Endometrial microvascular endothelial cells (primary cell): ENCODE measurements around the gene CAMTA1. TPM values are rescaled to one million over a fixed set of nuclear protein-coding genes. Genes with fewer than 3 reads are reported as not detected.

ENCODE experiments used
- in situ Hi-C: cut with HindIII; loops from 2 replicates; pipeline ENCODE4 v1.10.0; 2017; ENCODE audit warnings: low sequenced_read_pairs, low pct_unique_long_range_greater_than_20kb; ENCODE audit errors: inconsistent ontology term
- total RNA-seq: library from RNA; depleted of rRNA; stranded (reverse); fragments of >200 nt; gene quantifications from one replicate; pipeline ENCODE4 v1.2.3, GENCODE V29; 2015; ENCODE audit errors: inconsistent ontology term

CAMTA1 gene
- total RNA-seq, 1 donor from 2014 or later = 89.0 TPM

DNA sequence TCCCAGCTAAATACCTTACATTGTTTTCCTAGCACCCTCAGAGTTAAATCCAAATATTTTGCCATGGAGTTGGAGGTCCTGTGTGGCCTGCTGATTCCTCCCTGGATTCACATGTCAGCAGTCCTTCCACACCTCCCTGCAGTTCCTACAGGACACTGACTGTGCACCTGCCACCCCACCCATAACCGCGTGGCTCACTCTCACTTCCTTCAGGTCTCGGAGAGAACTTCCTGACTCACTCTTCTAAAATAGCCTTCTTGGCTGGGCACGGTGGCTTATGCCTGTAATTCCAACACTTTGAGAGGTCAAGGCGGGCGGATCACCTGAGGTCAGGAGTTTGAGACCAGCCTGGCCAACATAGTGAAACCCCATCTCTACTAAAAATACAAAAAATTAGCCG is 8.4 kb upstream of the CAMTA1 start:
- in situ Hi-C loops = no loop called here

DNA sequence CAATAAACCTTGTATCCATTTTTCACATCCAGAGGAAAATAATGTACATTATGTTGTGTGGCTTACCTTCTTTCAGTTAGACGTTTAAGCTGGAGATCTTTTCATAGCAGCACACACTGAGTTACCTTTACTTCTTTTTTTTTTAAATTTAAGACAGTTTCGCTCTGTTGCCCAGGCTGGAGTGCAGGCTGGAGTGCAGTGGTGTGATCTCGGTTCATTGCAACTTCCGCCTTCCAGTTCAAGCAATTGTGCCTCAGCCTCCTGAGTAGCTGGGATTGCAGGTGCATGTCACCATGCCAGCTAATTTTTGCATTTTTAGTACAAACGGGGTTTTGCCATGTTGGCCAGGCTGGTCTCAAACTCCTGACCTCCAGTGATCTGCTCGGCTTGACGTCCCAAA is 7.4 kb upstream of the CAMTA1 start:
- in situ Hi-C loops = no loop called here

DNA sequence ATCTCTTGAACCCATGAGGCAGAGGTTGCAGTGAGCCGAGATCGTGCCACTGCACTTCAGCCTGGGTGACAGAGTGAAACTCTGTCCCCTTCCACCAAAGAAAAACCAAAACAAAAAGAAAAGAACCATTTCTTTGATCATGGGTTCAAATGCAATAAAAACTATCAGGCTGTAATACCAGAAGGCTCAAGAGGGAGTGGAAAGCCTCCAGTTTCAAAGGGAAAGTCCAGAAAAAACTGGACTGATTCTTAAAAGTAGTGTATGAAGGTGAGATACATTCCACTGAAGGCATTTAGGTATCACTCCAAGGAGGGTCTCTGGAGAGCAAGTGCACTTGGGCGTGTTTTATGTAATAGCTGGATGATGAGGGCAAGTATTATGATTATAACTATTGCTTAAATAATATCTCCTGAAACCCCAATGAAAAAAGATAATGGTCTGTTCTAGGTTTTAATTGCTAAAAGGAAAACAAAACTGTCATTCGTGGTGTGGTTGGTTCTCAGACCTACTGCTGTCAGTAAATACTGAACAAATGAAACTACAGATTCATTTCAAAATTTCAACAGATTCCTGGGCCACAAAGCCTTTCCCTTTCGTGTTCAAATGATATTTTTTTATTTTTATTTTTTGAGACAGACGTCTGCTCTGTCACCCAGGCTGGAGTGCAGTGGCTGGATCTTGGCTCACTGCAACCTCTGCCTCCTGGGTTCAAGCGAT is 6.0 kb upstream of the CAMTA1 start:
- in situ Hi-C loops = no loop called here

DNA sequence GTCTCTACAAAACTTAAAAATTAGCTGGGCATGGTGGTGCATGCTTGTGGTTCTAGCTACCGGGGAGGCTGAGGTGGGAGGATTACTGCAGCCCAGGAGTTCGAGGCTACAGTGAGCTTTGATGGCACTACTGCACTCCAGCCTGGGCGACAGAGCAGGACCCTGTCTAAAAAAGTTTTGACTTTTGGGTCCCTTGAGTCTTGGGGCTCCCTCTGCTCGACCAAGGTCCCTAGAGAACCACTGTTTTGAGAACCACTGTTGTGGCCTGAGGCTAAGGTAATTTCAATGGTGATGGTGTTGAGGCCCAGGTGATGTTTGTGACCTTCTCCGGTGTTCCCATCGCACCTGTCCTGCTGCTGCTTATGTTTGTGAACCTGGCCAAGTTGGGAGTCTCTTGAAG is 3.1 kb upstream of the CAMTA1 start:
- in situ Hi-C loops = no loop called here

DNA sequence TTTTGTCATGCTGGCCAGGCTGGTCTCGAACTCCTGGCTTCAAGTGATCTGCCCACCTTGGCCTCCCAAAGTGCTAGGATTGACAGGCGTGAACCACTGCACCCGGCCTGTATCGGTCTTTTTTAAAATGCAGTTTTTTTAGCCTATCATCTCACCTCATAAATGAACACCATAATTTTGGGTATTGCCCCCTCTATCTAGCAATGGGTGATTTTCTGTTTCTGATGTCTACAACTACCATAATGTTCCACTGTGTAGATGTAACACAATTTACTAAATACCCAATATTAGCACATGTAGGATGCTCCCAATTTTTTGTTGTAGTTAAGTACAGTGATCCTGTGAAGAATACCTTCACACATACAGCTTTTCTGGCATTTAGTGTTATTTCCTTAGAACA is 2.0 kb upstream of the CAMTA1 start:
- in situ Hi-C loops = no loop called here

DNA sequence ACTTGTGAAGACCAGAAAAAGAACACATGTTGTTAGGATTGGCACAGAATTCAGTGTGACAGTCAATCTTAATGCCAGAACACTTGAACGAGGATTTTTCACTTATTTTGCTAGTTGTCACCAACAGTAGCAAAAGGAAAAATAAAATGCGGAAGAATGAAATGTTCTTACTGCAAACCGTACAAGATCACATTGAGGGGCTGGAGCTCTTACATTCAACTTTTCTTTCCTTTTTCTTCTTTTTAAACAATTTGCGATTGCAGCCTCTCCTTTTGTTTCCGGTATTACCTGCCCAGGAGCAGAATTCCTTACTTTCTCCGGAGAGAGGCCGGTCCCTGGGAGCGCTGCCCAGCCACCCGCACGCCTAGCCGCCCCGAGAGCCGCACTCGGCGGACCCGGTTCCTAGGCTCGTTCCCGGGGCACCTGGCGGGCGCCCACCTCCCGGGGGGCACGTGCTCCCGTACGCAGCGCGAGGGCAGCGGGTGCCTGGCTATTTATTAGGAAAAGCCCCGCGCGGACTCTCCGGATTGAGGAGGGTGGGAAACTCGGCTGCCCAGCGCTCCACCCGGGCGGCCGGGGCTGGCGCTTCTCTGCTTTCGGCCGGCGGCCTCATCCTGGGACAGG is 1.2 kb upstream of the CAMTA1 start:
- in situ Hi-C loops = no loop called here

DNA sequence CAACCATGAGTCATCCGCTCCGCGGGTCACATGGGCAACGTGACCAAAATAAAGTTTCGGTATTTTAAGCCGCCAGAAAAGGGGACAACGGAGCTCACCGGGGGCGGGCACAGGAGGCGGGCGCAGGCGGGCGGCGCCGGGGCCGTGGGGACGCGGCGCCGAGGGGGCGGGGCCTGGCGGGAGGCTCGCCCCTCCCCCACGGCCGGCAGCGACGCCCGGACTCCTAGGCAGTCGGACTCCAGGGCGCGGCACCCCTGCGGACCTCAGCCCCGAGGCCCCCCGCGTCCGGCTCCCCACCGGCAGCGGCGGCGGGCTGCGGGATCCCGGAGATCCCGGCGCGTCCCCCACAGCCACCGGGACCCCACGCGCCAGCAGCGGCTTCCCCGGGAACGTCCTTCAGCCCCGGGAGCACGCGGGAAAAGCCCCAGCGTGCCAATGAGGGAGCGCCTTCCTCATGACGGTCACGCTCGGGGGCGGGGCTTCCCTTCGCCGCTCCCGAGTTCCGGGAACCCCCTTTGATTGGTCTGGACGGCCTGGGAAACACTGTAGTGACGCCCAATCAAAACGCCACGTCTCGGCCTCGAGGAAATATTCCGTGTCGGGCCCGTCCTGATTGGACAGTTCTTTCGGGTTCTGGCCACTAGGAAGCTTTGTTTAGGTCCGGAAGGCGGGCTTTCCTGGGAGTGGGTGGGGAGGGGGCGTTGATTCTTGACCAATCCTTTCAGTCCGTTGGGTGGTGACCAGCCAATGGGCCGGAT is 515 bp upstream of the CAMTA1 start:
- in situ Hi-C loops = no loop called here

DNA sequence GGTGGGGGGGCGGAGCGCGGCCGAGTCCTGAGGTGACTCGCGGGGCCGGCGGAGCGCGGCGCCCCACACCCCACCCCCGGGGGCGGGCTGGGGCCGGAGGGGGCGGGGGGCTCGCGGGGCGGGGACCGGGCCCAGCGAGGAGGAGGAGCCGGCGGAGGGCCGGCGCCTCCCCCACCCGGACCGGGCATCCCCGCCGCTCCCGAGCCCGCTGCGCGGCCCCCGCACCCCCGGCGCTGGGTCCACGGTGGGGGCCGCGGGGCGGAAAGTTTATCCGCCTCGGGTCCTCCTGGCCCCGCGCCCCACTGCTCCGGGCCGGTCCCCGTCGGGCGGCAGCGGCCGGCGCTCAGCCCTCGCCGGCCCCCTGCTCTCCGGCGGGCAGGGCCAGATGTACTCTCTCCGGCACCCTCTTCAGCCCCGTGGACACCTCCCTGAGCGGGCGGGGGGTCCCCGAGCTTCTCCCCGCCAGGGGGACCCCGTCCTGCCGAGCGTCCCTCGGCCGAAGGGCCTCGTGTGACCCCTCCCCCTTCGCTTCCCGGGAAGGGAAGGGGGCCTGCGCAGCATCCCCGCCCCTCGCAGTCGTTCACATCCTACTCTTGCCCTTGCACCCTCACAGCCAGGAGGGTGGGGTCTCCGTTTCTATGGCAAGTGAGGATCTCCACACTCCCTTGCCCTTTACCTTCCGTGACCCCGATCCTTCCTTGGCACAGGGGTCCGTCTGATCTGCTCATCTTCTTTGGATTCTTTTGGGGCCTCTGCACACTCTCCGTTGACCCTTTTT is 663 bp downstream of the CAMTA1 start:
- in situ Hi-C loops = no loop called here

DNA sequence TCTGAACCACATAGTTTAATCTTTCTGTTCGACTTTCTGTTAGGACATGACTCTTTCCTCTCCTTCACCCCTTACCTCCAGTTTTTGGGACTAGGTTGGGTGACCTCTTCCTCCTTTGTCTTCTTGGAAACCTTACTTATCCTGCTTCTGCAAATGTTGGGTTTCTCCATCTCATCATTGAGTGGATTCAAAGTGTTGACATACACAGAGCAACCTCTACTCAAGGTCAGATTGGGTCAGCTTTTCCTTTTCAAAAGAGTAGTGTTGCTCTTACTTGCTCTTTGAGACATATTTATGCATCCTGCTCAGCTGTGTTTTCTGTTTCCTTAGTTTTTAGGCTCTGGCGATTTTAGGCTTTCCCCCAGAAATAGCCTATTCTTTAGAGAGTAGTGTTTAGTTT is 3.7 kb downstream of the CAMTA1 start:
- in situ Hi-C loops = no loop called here

DNA sequence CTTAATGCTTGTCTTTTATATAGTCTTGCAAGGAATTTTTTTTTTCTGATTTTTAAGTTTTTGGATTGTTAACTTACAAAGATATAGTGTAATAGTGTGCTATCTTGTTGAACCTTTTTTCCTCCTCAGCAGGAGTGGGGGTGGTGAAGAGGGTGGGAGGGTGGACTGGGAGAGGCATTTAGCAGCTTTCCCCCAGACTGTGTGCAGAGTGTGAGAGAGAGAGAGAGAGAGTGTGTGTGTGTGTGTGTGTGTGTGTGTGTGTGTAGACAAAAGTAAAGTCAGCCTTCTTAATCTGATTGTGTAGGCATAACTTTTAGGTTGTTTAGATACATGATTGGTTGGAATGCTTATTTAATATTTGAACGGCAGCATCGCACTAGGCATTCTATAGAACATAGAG is 4.9 kb downstream of the CAMTA1 start:
- in situ Hi-C loops = no loop called here

DNA sequence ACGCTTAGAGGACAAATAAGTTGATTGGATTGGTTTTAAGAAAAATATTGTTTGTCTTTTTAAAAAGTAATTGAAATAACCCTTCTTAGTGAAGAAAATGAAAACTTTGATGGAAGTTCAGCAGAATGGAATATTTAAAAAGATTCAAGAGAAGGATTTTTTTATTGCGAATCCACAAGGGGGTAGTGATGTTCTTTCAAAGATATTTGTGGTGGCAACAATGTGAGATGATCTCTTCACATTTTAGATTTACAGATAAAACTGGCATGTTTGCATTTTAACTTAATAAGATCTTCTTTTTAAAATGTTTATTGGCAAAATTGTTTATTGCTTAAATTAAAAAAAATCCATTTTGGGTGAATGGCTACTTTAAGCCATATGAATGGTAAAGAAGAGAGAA is 8.9 kb downstream of the CAMTA1 start:
- in situ Hi-C loops = no loop called here

DNA sequence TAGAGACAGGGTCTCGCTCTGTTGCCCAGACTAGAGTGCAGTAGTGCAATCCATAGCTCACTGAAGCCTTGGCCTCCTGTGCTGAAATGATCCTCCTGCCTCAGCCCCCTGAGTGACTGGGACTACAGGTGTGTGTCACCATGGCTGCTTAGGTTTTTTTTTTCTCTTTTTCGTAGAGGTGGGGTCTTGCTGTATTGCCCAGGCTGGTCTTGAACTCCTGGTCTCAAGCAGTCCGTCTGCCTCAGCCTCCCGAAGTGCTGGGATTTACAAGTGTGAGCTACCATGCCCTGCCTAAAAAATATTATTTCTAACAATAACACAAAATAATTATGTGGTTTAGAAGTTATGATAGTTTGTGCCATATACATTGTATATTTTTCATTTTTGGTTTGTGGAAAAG is 9.9 kb downstream of the CAMTA1 start:
- in situ Hi-C loops = no loop called here

DNA sequence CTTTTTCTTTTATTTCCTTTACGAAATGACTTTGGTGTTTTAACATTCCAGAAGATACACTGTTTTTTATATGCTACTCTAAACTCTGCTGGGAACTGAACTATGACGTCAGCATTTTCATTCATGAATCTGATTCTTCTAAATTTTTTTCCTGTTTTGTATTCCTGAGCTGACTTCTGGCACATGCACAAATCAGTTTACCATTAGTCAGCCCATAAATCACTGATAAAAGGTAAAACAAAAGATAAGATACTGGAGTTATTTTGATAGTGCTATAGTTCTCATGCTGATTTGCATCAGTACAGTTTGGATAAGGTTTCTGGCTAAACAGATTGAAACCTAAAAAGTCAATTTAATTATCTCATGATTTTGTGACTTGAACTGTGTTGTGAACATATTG is 10.4 kb downstream of the CAMTA1 start:
- in situ Hi-C loops = no loop called here

DNA sequence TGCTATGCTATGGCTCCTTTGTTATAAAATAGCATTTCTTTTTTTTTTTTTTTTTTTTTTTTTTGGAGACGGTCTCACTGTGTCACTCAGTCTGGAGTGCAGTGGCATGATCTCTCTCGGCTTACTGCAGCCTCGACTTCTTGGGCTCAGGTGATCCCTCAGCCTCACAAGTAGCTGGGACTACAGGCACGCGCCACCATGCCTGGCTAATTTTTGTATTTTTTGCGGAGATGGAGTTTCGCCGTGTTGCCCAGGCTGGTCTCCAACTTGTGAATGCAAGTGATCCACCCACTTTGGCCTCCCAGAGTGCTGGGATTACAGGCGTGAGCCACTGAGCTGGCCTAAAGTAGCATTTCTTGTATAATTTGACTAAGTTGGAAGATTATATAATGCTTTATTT is 10.8 kb downstream of the CAMTA1 start:
- in situ Hi-C loops = no loop called here

DNA sequence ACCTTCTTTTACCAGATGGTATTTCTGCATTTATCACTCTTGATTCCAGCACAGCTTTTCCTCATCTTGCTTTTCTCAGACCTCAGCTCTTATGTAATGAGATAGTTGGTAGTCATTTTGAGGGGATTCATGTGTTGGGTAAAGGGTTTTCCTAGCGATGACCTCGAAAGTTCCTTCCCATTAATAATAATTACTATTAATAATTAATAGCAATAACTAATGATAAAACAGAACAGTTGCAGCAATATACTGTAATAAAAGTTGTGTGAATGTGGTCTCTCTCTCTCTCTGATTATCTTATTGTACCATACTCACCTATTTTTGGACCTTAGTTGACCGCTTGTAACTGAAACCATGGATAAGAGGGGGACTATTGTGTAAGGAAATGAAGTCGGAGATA is 14.2 kb downstream of the CAMTA1 start:
- in situ Hi-C loops = no loop called here

DNA sequence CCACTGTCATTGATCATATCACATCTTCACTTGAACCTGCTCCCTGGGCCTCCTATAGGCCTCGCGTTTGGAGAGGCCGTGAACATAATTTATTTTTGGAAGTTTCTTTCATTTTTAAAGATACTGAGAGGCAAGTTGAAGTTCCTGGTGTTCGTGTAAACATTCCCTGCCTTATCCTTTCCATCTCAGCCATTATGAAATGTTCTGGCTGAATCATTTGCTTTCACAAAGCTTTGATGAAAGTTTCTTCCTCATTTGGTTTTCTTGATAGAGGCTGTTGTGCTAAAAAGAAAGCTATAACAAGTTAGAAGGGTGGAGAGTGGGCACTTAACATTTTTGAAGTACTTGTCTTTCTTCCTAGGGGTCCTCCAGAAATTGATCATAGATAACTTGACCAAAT is 15.5 kb downstream of the CAMTA1 start:
- in situ Hi-C loops = no loop called here

DNA sequence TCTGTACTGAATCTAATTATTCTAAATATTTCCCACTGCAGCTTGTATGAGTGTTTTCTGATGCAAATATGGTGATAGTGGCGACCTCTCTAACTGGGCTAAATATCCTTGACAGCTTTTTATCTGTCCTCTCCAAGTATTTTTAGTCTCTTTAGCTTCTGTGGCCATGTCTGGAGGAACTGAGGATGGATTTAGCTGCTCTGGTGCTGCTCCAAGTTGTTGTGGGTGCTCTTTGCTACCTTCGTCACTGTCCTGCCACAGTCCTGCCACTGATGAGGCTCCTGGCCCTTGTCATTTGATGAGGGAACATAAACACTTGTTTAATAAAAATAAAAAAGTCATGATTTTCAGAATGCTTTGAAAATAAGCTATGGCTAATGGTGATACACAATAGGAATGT is 15.9 kb downstream of the CAMTA1 start:
- in situ Hi-C loops = no loop called here

DNA sequence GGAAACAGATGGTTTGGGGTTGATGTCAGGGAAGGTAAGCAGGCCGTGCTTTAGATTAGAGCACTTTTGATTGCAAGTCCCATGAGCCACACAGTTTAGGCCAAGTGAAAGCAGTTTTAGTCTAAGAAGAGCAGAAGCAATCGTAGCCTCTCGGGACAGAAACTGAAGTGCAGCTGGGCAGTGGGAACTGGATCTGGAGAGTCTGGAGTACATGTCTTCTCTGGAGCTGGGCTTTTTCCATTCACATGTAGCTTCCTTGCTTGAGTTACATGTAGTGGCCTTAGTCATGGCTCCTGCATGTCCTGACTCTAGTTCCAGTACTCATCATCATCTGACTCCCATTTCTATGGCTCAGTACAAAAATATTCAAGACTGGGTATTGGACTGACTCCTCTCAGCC is 16.7 kb downstream of the CAMTA1 start:
- in situ Hi-C loops = no loop called here

DNA sequence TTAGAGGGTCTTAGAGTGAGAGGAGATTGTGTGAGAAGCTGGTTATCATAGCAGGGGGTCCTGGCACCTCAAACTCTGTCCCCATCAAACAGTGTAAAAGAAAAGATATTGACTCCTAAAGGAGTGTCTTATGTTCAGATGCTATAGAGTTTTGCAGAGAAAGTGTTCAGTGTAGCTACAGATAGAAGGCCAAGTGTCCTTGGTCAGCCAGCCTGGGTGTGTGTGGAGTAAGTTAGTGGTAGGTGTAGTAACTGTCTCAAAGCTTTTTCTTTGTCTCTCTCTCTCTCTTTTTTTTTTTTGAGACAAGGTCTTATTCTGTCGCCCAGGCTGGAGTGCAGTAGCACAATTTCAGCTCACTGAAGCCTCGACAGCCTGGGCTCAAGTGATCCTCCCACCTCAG is 17.2 kb downstream of the CAMTA1 start:
- in situ Hi-C loops = no loop called here

DNA sequence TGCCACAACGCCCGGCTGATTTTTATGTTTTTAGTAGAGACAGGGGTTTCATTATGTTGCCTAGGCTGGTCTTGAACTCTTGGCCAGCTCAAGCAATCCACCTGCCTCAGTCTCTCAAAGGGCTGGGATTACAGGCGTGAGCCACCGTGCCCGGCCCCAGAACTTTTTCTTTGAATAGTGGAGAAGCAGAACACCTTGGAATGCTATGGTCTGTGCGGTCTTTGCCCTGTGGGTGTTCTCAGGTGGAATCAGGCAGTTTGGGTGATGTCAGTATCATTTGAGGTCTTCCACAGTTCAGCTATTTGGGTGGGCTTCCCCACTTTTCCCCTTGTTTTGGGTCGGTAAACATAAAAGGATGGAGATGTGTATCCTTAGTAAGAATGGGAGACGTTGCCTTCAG is 17.6 kb downstream of the CAMTA1 start:
- in situ Hi-C loops = no loop called here
